SJSA1 (cell line): ENCODE measurements around the gene USP49. TPM values are rescaled to one million over a fixed set of nuclear protein-coding genes. Genes with fewer than 3 reads are reported as not detected.
A peak's percentile ranks its signal among the peaks of the same experiment; 100 is the strongest.
"Not testable (repeated sequence)": the region's sequence is repeated elsewhere in the genome, so short reads cannot be mapped to it uniquely, and the experiment has no call there.

Source experiments
- DNase-seq, 2 experiments: peaks; one replicate each; pipeline ENCODE4 v3.0.0-alpha.2; 2015 to 2020; ENCODE audit warnings: low spot score in 2 of 2, low read depth in 1 of 2
- H3K27ac ChIP-seq: fragments of 250-450 bp; sonication (Bioruptor Pico); 2 replicates; pipeline ENCODE4 v1.5.1; 2020; ENCODE audit warnings: mild to moderate bottlenecking, moderate library complexity
- H3K27me3 ChIP-seq: fragments of 250-450 bp; sonication (Bioruptor Pico); replicated peaks from 2 replicates; pipeline ENCODE4 v1.5.1; 2020; ENCODE audit warnings: mild to moderate bottlenecking, moderate library complexity
- H3K36me3 ChIP-seq: fragments of 250-450 bp; sonication (Bioruptor Pico); 2 replicates; pipeline ENCODE4 v1.5.1; 2020; ENCODE audit warnings: mild to moderate bottlenecking
- H3K4me1 ChIP-seq: fragments of 250-450 bp; sonication (Bioruptor Pico); replicated peaks from 2 replicates; pipeline ENCODE4 v1.6.1; 2021; ENCODE audit warnings: mild to moderate bottlenecking
- H3K4me3 ChIP-seq: fragments of 250-450 bp; sonication (Bioruptor Pico); 2 replicates; pipeline ENCODE4 v1.5.1; 2020; ENCODE audit warnings: mild to moderate bottlenecking
- H3K9me3 ChIP-seq: fragments of 250-450 bp; sonication (Bioruptor Pico); replicated peaks from 2 replicates; pipeline ENCODE4 v1.5.1; 2020; ENCODE audit warnings: mild to moderate bottlenecking
- total RNA-seq: library from RNA; depleted of rRNA; stranded (reverse); fragments of >200 nt; shearing (Covaris generic); gene quantifications from 2 replicates; pipeline ENCODE4 v1.2.3, GENCODE V29; 2014

The USP49 gene
- total RNA-seq, 1 experiment from 2014 or later, result 2.3 TPM

DNA sequence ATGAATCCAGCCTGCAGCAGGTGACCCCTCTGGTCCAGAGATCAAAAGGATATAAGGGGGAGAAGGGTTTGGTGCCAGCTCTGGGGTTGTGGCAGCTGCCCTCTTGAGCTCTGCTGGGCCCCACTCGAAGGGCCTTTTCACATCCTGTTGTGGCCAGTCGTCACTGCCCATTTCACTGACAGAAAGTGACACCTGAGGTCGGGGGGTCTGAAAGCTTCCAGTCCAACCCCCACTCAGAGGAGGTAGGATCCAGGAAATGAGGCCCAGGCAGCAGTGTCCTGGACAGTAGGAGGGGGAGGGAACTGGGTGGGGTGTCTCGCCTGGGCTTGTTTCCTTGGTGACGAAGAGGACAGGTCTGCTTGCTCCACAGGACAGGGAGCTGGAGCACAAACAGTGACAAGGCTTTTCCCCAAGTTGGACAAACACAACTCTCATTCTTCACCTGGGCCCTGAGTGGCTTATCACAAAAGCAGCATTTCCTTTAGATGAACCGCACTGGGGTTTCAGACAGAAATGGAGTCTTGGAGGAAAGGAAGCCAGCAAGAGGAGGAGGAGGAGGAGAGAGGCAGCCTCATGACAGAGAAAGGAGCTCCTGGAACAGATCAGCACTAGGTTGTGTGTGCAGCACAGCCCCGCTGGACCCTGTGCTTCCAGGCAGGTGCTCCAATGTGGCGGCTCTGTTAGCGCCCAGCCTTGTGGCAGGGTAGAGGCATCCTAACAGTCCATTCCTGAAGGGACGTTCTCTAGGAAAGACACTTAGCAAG, 126.4 kb downstream of the USP49 start:
- Histone ChIP-seq H3K4me1 (no peaks in the 10 kb centered on the region), H3K27ac (no peak overlapping the region), H3K27me3 (no peaks in the 10 kb centered on the region), H3K9me3 (no peaks in the 10 kb centered on the region), H3K4me3 (no peak overlapping the region), H3K36me3 (peaks cover 20% of the 10 kb centered on the region)
- DNase-seq, result no peak

GRCh38 chr6:41767112-41767833, 127.9 kb downstream of the USP49 start:
- DNase-seq, result peak in 1 of 2 experiments; percentile 32
- H3K27me3 ChIP-seq, result no peaks in the 10 kb centered on the region
- H3K36me3 ChIP-seq, result peaks cover 10% of the 10 kb centered on the region
- no peak overlapping the region for H3K27ac ChIP-seq
- no peaks in the 10 kb centered on the region for H3K4me1 ChIP-seq
- H3K9me3 ChIP-seq, result no peaks in the 10 kb centered on the region
- H3K4me3 ChIP-seq, result no peak overlapping the region

DNA sequence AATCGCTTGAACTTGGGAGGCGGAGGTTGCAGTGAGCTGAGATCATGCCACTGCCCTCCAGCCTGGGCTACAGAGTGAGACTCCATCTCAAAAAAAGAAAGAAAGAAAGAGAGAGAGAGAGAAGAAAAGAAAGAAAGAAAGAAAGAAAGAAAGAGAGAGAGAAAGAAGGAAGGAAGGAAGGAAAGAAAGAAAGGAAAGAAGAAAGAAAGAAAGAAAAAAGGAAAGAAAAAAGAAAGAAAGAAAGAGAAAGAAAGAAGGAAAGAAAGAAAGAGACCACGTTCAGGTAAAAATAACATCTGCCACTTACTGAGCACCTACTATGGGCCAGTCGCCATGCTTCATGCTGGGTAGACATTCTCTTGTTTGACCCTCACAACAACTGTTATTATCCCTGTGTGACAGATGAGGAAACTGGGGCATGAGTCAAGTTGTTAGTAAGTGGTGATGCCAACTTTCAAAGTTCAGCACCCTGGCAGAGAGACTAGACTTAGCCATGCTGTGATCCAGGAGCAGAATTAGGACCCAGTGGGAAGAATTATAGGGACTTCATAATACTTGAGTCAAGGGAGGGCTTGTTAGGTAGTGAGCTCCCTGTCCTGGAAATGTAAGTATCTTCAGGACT, 129.0 kb downstream of the USP49 start:
- H3K27me3 ChIP-seq, H3K9me3 ChIP-seq, DNase-seq, H3K27ac ChIP-seq, H3K4me1 ChIP-seq, H3K36me3 ChIP-seq, H3K4me3 ChIP-seq: not testable (repeated sequence)

- DNase-seq, result no peak
- Histone ChIP-seq H3K27ac (no peak overlapping the region), H3K27me3 (no peaks in the 10 kb centered on the region), H3K4me1 (no peaks in the 10 kb centered on the region), H3K36me3 (no peaks in the 10 kb centered on the region), H3K4me3 (no peak overlapping the region), H3K9me3 (no peaks in the 10 kb centered on the region)
These were observed 131.7 kb downstream of the USP49 start for GRCh38 chr6:41763470-41763869.

- H3K4me3 ChIP-seq, result no peak overlapping the region
- DNase-seq, result no peak
- no peaks in the 10 kb centered on the region for H3K4me1 ChIP-seq
- no peaks in the 10 kb centered on the region for H3K27me3 ChIP-seq
- H3K9me3 ChIP-seq, result no peaks in the 10 kb centered on the region
- no peak overlapping the region for H3K27ac ChIP-seq
- no peaks in the 10 kb centered on the region for H3K36me3 ChIP-seq
These were observed 135.1 kb downstream of the USP49 start for GRCh38 chr6:41759905-41760579.

DNA sequence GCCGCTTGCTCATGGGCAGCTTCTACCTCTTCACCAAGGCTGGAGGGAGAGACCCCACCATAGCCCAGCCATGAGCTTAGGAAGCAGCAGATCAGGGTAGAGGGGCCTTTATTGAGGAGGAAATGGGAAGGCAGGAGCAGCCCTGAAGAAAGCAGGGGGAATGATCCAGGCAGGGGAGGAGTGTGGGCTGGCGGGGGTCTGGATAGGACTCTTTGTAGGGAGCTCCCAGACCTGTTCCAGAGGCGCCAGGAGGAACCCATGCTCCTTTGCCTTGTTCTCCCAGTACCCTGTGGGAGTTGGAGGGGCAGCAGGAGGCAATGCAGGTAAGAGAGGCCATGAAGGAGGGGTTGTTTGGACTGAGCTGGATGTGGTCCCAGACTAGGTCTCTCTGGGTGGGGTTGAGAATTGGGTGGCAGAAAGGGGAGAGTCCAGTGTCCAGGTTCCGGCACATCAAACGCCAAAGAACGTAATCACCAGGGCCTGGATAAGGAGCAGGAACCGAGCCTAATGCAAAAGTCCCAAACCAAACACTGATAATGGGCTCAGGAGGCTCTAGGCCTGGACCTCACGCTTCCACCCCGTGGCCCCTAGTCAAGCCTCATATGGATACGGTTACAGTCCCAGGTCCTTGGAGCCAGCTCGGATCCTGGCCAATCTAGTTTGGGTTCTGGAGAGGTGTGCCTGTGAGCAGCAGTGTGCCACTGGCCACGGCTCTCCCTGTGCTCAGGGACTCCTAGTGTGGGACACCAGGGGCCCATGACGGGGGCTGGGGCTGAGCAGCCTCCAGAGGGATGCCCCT, 135.9 kb downstream of the USP49 start:
- H3K27ac ChIP-seq, result no peak overlapping the region
- no peak for DNase-seq

GRCh38 chr6:41758641-41759035, 136.5 kb downstream of the USP49 start:
- Histone ChIP-seq H3K27ac (no peak overlapping the region), H3K36me3 (no peaks in the 10 kb centered on the region), H3K4me1 (no peaks in the 10 kb centered on the region), H3K4me3 (no peak overlapping the region), H3K27me3 (0 out of 2 replicates have a peak, but pooled peaks cover 4% of the 10 kb centered on the region), H3K9me3 (no peaks in the 10 kb centered on the region)
- DNase-seq, result no peak

More for the DNA sequence above, 135.9 kb downstream of the USP49 start:
- Histone ChIP-seq H3K27me3 (0 out of 2 replicates have a peak, but pooled peaks cover 2% of the 10 kb centered on the region), H3K4me3 (no peak overlapping the region), H3K36me3 (no peaks in the 10 kb centered on the region), H3K4me1 (no peaks in the 10 kb centered on the region), H3K9me3 (no peaks in the 10 kb centered on the region)

GRCh38 chr6:41757931-41758640, 137.1 kb downstream of the USP49 start:
- Histone ChIP-seq H3K27ac (no peak overlapping the region), H3K4me3 (no peak overlapping the region), H3K9me3 (no peaks in the 10 kb centered on the region), H3K27me3 (0 out of 2 replicates have a peak, but pooled peaks cover 4% of the 10 kb centered on the region), H3K36me3 (no peaks in the 10 kb centered on the region), H3K4me1 (no peaks in the 10 kb centered on the region)
- no peak for DNase-seq

- no peak for DNase-seq
- 0 out of 2 replicates have a peak, but pooled peaks cover 4% of the 10 kb centered on the region for H3K27me3 ChIP-seq
- H3K4me3 ChIP-seq, result no peak overlapping the region
- H3K9me3 ChIP-seq, result no peaks in the 10 kb centered on the region
- H3K36me3 ChIP-seq, result no peaks in the 10 kb centered on the region
- no peaks in the 10 kb centered on the region for H3K4me1 ChIP-seq
- H3K27ac ChIP-seq, result no peak overlapping the region
These were observed 137.9 kb downstream of the USP49 start for GRCh38 chr6:41757271-41757670.

DNA sequence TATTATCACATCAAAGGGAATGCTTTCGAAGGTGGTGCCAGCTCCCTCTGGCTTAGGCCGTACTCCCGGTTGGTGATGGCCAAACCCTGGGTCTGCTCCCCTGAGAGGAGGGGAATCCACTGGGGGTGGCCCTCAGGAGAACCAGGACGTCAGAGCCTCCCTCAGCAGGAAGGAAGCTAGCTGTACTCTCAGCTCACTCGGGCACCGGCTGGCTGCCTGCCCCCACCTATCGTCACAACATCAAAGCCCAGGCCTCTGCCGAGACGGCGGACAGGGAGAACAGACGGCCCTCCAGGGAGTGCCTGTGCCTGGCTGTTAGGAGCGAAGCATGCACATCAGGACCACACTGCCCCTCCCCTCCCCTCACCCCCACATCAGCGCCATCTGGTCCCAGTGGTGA, 138.8 kb downstream of the USP49 start:
- Histone ChIP-seq H3K4me1 (no peaks in the 10 kb centered on the region), H3K27me3 (0 out of 2 replicates have a peak, but pooled peaks cover 4% of the 10 kb centered on the region), H3K27ac (no peak overlapping the region), H3K9me3 (no peaks in the 10 kb centered on the region), H3K4me3 (no peak overlapping the region), H3K36me3 (no peaks in the 10 kb centered on the region)
- DNase-seq, result no peak

- Histone ChIP-seq H3K27ac (no peak overlapping the region), H3K27me3 (0 out of 2 replicates have a peak, but pooled peaks cover 4% of the 10 kb centered on the region), H3K36me3 (no peaks in the 10 kb centered on the region), H3K4me1 (no peaks in the 10 kb centered on the region), H3K9me3 (no peaks in the 10 kb centered on the region), H3K4me3 (no peak overlapping the region)
- no peak for DNase-seq
These were observed 139.3 kb downstream of the USP49 start for GRCh38 chr6:41755895-41756294.

GRCh38 chr6:41750374-41750773, 144.8 kb downstream of the USP49 start:
- no peak overlapping the region for H3K4me3 ChIP-seq

More at GRCh38 chr6:41750374-41750773, 144.8 kb downstream of the USP49 start:
- H3K27me3 ChIP-seq, result 0 out of 2 replicates have a peak, but pooled peaks cover 4% of the 10 kb centered on the region
- no peaks in the 10 kb centered on the region for H3K4me1 ChIP-seq
- H3K36me3 ChIP-seq, result no peaks in the 10 kb centered on the region
- H3K27ac ChIP-seq, result no peak overlapping the region
- no peak for DNase-seq
- H3K9me3 ChIP-seq, result no peaks in the 10 kb centered on the region
